ENCODE results near the gene MYO3B.
"Not testable (repeated sequence)": the region's sequence is repeated elsewhere in the genome, so short reads cannot be mapped to it uniquely, and the experiment has no call there.

Gene MYO3B

DNA sequence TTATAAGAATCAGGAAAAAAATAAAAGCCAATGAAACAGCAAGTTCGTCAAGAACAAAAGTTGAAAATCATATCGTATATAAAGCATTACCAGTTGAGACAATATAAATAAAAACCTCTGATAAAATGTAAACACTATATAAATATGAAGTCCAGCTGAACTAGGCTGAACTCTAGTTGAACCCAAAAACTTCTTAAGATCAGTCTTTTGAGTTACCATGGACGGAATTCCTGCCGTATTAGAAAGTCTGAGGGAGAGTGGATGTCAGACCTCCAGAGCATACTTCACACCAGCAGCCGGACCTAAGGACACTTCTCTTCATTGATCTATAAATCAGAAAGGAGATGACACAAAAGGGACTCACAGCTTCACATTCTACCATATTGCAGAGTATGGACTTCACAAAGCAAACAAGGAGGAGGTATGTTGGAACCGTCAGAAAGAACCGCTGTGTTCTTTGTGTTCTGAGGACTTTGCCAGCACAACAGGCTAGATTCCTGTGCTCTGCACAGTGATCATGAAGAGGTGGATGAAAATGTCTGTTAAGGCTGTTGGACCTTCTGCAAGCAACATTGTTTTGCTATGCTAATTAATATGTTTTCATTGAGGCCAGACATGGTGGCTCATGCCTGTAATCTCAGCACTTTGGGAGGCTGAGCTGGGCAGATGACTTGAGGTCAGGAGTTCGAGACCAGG, 469.9 kb downstream of the MYO3B start:
- DNase-seq (ENCODE audit: low read depth) = no peak

DNA sequence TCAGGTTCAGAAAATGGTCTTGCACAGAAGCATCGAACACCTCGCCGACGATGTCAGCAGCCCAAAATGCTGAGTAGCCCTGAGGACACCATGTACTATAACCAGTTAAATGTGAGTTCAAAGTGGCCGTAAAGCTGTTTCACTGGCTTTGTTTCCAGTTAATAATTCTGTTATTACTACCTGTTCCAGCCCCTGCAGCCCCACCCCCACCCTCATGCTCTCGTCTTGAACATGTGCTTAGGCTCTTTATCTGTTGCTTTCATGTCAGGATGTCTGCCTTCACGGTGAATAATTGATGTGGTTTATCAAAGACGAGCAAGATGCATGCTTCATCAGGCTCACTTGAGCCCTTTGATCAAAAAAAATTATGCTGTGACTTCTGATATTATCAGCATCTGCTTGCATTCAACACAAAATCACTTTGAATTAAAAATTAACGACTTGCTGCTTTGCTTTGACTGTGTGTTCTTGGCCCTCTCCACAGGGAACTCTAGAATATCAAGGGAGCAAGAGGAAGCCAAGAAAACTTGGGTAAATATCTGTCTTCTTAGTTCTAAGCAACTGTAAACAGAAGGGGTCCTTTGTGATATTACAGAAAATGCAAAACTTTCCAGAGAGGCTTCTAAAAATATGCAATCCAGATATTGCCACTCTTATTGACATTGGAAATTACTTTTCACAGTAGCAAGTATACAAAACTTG, 473.8 kb downstream of the MYO3B start:
- peak; percentile 24 for DNase-seq (ENCODE audit: low read depth)

DNA sequence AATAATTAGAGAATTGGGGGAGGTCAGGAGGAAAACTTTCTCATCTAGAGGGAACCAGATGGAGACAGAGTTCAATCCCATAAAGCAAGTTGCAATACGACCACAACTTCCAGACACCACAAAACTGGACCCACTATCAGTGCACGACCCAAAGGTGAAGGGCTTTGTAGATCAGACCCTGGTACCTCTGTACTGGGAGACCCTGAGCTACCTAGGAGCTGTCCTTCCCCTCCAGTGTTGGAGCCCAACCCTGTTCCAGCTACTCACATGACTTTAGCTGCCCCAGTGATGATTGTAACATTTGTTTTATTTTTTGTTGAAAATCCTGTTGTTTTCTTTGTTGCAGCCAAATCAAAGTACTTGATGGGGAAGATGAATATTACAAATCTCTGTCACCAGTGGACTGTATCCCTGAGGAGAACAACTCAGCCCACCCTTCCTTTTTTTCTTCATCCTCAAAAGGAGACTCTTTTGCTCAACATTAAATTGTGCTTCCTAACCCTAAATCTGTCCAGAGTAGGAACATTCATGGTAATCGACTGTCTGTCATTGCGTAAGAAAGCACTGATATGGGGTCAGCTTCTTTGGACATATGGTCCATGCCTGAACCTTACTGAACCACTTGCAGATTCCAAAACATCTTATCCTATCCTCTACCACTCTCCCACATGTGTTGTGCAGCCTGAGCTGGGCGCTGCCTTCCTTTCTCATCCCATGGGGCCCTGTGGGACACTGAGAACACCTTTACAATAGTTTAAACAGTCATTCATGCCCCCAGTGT, 474.9 kb downstream of the MYO3B start:
- DNase-seq (ENCODE audit: low read depth) = no peak

DNA sequence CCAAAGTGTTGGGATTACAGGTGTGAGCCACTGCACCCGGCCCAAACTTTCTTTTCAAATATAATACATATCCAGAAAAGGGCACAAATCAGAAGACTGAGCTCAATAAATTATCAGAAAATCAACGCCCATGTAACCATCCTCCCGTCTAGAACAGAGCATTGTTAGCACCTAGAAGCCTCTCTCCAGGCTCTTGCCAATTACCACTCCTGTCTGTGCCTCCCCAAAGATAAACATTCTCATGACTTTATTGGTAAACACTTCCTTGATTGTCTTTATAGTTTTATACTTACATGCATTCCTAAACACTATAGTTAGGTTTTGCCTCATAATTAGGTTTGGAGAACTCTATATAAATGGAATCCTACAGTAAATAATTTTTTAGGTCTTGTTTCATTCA, 478.7 kb downstream of the MYO3B start:
- no peak for DNase-seq (ENCODE audit: low read depth)

DNA sequence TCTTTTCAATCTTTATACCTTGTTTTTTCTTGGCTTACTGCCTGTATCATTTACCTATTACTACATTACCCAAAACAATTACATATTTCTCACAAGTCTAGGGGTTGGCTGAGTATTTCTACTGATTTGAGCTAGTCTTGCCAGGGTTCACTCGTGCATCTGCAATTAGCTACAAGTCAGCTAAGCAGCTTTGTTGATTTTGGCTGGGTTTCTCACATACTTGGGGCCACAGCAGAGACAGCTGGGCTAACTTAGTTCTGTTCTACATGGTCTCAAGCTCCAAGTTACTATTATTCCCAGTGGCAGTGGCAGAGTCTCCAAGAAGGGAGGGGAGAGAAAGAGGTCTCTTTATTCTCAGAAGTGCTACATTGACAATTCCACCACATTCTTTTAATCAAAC, 482.5 kb downstream of the MYO3B start:
- DNase-seq (ENCODE audit: low read depth) = no peak

DNA sequence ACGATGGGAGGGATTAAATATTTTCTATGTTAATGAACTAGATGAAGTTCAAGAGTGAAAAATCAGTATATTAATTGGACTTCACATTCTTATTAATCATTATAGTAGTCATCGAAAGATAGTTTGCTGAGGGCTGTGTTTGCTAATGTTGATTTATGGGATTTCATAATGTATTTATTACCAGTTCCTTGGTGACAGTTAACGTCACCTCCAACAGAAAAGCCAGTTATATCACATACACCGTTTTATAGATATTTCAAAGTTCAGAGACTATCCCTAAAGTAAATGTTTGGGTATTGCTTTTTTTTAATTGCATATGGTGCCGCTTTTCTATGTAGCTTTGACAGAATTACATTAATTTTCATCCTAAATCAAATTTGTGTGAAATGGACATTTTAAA, 487.8 kb downstream of the MYO3B start:
- DNase-seq (ENCODE audit: low read depth) = no peak

DNA sequence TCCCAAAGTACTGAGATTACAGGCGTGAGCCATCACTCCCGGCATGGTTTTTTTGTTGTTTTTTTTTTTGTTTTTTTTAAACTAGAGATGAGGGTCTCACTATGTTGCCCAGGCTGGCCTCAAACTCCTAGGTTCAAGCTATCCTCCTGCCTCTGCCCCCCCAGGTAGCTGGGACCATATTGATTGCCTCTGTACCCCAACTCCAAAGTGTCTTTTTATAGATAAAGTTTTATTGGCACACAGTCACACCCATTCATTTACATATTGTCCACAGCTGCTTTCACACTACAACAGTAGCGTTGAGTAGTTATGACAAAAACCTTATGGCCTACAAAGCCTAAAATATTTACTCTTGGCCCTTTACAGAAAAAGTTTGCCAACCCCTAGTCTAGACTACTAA, 492.0 kb downstream of the MYO3B start:
- no peak for DNase-seq (ENCODE audit: low read depth)

DNA sequence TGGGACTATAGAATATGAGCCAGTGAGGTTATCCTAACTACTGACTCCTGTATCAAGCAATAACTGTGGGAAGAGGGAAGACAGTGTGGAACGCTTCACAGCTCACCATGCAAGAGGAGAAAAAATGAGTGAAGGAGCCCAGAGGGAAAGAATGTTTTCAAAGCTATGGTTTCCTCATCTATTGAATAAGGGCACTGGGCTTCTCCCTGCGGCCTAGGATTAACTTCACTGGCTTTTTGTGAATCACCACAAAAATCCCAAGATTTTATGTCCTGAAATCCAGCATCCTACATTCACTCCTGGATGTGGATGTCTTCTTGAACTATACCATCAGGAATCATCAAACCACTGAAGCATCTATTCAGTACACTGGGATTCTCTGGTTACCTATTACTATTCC, 492.7 kb downstream of the MYO3B start:
- DNase-seq (ENCODE audit: low read depth) = no peak

DNA sequence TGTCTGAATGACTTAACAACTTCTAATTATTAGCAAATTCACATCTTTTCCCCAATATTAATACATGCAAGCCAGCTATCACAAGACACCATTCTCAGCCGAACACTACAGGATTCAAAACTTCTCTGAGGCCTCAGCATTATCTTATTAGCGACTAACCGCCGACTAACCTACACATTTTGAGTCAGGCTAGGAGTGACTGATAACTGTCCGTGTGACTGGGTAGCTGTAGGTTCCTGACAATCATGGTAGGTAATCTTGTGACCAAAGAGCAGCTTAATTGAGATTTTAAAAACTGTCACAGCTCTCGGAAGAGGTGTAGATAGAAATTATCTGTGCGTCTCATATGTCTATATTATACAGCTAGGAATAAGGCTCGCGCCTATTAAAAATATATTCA, 493.1 kb downstream of the MYO3B start:
- no peak for DNase-seq (ENCODE audit: low read depth)

DNA sequence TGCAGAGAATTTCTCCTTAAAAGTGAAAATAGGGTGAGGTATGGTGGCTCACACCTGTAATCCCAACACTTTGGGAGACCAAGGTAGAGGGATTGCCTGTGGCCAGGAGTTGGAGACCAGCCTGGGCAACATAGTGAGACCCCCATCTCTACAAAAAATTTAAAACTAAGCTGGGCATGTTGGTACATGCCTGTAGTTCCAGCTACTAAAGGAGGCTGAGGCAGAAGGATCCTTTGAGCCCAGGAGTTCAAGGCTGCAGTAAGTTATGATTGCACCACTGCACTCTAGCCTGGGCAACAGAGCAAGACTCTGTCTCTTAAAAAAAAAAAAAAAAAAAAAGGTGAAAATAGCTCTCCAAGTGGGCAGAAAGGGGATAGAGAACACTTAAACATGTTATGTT, 496.3 kb downstream of the MYO3B start:
- DNase-seq (ENCODE audit: low read depth) = not testable (repeated sequence)

DNA sequence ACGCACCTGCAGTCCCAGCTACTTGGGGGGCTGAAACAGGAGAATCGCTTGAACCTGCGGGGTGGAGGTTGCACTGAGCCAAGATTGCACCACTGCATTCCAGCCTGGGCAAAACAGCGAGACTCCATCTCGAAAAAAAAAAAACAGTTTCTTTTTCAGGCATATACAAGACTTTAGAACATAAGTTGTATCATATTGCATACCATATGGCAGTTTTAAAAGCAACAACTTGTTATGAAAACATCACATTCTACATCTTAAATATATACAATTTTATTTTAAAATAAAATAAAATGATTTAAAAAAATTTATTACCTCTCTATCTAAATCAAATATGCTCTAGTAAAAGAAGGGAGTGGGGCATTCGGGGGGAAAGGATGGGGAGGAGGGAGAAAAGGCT, 497.8 kb downstream of the MYO3B start:
- DNase-seq (ENCODE audit: low read depth) = no peak

DNA sequence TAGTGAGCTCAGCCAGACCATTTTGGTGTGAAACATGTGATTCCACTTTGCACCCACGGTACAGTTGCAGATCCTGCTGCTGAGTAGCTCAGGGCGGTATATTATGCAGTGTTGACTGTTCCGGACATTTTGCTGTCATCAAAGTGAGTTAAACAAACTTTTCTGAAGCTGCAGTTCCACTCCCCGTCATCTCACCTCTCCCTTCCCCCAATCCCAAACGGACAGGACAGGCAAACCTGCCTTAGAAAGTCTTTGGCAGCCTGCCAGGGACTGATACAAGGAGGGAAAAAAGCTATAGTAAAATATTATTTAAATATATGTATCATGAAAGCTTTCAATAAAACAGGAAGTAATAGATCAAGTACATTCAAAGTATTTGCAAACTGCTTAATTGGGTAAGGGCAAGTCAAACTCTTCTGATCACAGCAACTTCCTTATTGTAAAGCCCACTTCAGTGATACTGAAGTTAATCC, 501.7 kb downstream of the MYO3B start:
- DNase-seq (ENCODE audit: low read depth) = no peak

DNA sequence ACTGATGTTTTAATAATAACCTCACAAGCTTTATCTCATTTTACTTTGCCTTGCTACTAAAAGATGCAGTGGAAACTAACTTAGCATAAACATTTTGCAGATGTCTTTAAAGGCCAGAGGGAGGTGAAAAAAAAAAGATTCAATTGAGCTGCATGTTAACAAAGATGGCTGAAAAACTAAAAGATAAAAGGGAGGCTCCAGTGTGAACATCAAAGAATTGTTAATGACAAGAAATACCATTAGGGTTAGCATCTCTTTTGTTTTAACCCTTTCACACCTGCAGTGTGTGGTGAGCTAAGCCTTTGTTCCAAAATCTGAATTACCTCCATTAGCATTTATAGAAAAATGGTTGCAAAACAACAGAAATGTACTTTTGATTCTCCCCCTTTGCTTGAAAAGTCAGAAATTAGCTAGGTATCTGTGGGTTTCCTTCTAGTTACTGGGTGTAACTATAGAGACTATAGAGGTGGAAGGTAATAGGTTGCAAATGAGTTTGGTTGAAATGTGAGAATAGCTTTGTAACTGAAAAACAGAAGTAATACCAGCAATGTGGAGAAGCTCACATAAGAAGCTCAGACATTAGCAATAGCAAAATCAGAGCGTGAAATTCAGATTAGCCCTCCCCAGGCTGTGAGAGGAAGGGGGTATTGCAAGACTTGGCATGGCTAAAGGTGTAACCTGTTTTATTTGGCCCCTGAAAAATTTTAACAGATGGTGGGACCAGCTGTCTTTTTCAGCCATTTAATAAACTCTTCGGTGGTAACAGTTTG, 502.4 kb downstream of the MYO3B start:
- DNase-seq (ENCODE audit: low read depth) = no peak

DNA sequence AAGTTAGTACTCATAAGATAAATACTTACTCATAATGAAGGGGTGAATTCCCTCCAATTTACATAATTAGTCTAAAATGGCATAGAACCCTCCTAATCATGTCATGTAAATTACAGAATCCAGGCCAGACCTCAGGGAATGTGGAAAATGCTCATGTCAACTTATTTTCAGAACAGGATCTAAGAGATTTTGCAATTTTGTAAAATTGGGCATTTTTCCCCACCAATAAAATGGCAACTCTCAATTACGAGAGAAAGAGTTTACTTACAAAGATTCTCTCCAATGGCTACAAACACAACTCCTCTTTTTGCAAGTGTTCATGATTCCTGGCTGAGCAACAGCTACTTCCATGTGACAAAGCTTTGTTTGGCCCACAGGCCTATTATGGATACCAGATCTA, 503.4 kb downstream of the MYO3B start:
- no peak for DNase-seq (ENCODE audit: low read depth)

DNA sequence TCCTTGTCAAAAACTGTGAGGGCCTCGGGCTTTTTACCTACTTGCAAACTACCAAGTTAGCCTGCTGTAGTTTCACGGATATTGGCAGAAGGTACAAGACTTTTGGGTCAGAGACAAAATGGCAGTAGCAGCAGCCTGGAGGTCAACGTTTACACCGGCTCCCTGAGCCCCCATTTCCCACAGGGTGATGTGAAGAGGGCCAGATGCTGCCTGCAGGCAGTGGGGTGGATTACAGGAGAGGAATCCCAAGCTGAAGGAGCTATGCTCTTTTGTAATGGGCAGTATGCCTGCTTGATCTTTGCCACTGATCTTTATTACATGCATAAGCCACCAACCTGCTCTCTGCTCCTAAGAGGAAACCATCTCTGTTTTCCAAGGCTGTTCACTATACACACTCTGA, 507.6 kb downstream of the MYO3B start:
- no peak for DNase-seq (ENCODE audit: low read depth)

DNA sequence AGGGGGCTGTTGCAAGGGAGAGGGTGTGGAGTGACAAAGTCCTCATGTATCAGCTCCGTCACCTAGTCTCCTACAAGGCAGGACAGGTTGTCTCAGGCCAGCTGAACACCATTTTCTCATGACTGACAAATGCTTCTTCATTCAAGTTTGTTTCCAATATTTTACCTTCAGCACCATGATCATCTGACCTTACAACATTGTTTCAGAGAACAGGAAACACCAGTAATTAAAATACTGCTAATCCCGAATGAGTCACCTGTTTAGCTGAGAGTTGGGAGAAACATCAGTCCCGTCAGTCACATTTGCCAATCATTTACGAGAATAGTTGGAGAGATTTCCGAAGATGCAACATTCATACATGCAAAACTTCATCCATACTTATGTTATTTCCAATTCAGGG, 511.5 kb downstream of the MYO3B start:
- DNase-seq (ENCODE audit: low read depth) = no peak

DNA sequence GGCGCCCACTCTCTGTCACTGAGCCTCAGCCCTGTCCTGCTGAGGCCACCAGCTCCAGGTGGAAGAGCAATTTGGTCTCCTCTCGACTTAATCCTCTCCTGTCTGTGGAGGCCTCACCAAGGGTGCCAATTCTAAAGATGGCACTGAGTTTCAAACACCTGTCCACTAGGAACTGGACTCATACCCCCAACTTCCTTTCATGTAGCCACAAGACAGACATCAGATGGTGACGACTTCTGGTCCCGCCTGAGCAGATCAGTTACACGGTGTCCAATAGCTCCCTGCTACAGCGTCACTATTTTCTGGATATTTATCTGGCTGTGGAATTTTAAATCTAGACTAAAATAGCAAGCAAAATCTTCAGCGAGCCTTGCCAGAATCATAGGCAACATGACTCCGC, 512.7 kb downstream of the MYO3B start:
- no peak for DNase-seq (ENCODE audit: low read depth)

DNA sequence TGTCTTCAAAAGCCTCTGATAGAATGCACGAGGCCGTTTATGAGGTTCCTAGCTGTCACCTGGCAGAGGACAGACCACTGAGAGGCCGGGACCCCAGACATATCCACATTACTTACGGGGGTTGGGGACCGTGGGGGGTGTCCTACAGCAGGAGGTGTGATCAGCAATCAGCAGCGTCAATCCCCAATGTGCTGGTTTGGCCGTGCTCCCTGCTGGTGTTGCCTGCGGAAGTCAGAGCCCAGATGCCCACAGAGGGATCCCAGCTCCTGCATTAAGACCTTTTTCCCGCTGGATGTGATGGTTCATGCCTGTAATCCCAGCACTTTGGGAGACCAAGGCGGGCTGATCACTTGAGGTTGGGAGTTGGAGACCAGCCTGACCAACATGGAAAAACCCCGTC, 516.4 kb downstream of the MYO3B start:
- DNase-seq (ENCODE audit: low read depth) = no peak

DNA sequence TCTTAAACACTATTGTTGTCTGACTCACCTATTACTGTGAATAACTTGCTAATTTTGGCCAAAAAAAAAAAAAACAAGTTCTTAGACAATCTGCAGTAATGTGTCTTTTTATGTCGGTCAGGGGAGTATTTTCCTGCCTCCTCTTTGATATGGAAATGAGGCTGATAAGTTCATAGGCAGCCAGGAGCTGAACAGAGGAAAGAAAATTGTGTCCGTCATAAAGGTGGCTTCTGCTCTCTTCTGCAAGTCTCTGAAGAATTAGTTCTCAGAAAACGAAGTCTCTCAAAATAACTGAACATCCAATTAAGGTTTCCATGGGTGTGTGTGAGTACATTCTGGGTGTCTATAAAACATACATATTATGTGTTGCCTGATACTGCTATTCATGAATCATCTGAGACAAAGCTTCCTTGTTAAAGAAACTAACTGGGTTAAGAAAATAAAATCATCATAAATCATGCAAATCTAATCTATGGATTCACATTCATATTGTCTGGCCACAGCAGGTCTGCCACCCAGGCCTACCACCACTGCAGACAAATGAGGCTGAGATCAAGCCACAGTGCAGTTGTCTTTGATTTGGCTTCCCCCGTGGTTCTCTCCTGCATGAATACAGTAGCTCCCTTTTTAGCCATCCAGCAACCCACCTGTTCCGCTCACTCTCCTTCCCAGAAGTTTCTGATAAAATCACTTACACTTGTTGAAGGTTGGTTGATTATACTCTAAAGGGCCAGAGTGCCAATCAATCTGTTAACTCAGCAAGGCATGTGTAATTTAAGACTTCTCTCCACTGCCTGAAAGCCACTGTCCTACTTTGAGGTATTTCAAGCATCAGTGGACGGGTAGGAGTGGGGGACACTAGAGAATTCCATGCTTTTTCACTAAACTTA, 517.8 kb downstream of the MYO3B start:
- no peak for DNase-seq (ENCODE audit: low read depth)

DNA sequence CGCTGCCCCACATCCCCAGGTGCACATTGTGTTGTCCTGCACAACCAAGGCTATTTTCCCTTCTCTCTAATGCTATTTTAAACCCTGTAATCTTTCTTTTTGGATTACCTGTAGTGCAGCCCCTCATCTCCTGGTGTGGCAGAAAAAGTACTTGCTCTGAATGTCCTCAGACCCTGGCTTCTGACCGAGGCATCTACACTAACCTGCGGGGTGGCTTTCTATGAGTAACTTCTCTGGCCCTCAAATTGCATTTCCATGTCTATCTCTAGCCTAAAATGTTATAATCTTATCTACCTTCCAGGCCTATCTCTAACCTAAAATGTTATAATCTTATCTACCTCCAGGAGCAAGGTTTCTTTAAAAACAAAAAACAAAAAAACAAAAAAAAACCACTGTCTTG, 519.0 kb downstream of the MYO3B start:
- no peak for DNase-seq (ENCODE audit: low read depth)

DNA sequence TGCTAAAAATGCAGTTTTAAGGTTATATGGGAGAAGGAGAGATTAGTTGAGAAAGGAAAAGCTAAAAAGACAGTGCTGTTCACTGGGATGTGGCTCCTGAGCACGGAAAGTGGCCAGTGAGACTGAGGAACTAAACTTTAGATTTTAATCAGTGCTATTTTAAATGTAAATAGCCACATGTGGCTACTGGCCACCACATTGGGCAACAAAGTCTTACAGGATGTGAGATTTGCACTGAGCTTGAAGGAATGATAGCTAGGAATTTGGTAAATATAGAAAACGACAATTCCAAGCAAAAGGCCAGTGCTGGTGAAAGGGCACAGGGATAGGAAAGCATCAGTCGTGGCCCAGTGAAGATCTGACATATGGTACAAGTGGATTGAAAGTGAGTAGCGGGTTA, 523.1 kb downstream of the MYO3B start:
- DNase-seq (ENCODE audit: low read depth) = no peak

All from stimulated activated CD4-positive, alpha-beta T cell treated with anti-CD3 and anti-CD28 coated beads, Interleukin-2, amount 100 ng/mL, for 4 hours (primary cell).